Neural progenitor cell (in vitro differentiated cells): ENCODE results near the gene C17orf114.

Experiments used
- DNase-seq: peaks from one replicate; pipeline ENCODE4 v3.0.0-alpha.2; 2016; ENCODE audit warnings: low spot score
- H2AFZ ChIP-seq: fragments of 200-600 bp; sonication (generic); replicated peaks from 2 replicates; pipeline ENCODE4 v1.6.1; 2016; ENCODE audit warnings: antibody characterized with exemption
- H3F3A ChIP-seq: fragments of 200-600 bp; sonication (generic); 2 replicates; pipeline ENCODE4 v1.6.1; 2016; ENCODE audit warnings: antibody characterized with exemption, low read depth
- H3K27ac ChIP-seq: fragments of 200-600 bp; sonication (generic); 2 replicates; pipeline ENCODE4 v1.5.1; 2016; ENCODE audit warnings: mild to moderate bottlenecking
- H3K27me3 ChIP-seq: fragments of 200-600 bp; sonication (generic); 2 replicates; pipeline ENCODE4 v1.6.1; 2016; ENCODE audit warnings: mild to moderate bottlenecking, moderate library complexity
- H3K36me3 ChIP-seq: fragments of 200-600 bp; sonication (generic); 2 replicates; pipeline ENCODE4 v1.5.1; 2016
- H3K4me1 ChIP-seq: fragments of 200-600 bp; sonication (generic); 2 replicates; pipeline ENCODE4 v1.6.1; 2016; ENCODE audit warnings: mixed run types
- H3K4me2 ChIP-seq: fragments of 200-600 bp; sonication (generic); 2 replicates; pipeline ENCODE4 v1.6.1; 2016
- H3K4me3 ChIP-seq: fragments of 200-600 bp; sonication (generic); 2 replicates; pipeline ENCODE4 v1.5.1; 2016
- H3K79me2 ChIP-seq: fragments of 200-600 bp; sonication (generic); 2 replicates; pipeline ENCODE4 v1.6.1; 2016; ENCODE audit warnings: low read depth
- H3K9ac ChIP-seq: fragments of 200-600 bp; sonication (generic); 2 replicates; pipeline ENCODE4 v1.6.1; 2016
- H3K9me3 ChIP-seq: fragments of 200-600 bp; sonication (generic); 2 replicates; pipeline ENCODE4 v1.5.1; 2016; ENCODE audit warnings: low read depth
- H4K20me1 ChIP-seq: fragments of 200-600 bp; sonication (generic); 2 replicates; pipeline ENCODE4 v1.6.1; 2016; ENCODE audit warnings: low read depth
- H3K27ac Mint-ChIP-seq: 3 replicates; pipeline ENCODE4 v1.8.0; 2021; ENCODE audit warnings: mixed read lengths
- H3K27me3 Mint-ChIP-seq: 2 replicates; pipeline ENCODE4 v1.8.0; 2022; ENCODE audit warnings: low read depth, mild to moderate bottlenecking, inconsistent platforms, moderate library complexity, mixed read lengths; ENCODE audit not compliant: insufficient read depth
- H3K36me3 Mint-ChIP-seq: 3 replicates; pipeline ENCODE4 v1.8.0; 2021; ENCODE audit warnings: mixed read lengths
- H3K4me1 Mint-ChIP-seq: 3 replicates; pipeline ENCODE4 v1.8.0; 2021; ENCODE audit warnings: mixed read lengths
- H3K4me3 Mint-ChIP-seq: 3 replicates; pipeline ENCODE4 v1.8.0; 2021; ENCODE audit warnings: mild to moderate bottlenecking, moderate library complexity, mixed read lengths
- H3K9me3 Mint-ChIP-seq: 3 replicates; pipeline ENCODE4 v1.8.0; 2020; ENCODE audit warnings: mixed read lengths
- CTCF ChIP-seq: fragments of 200-600 bp; sonication (generic); IDR thresholded peaks from 2 replicates; pipeline ENCODE4 v1.5.1; 2017; ENCODE audit warnings: antibody characterized with exemption, mild to moderate bottlenecking
- EZH2 ChIP-seq: fragments of 200-600 bp; sonication (generic); IDR thresholded peaks from 2 replicates; pipeline ENCODE4 v1.6.1; 2017; ENCODE audit warnings: antibody characterized with exemption, mild to moderate bottlenecking, moderate library complexity
- EZH2phosphoT487 ChIP-seq: fragments of 200-600 bp; sonication (generic); IDR thresholded peaks from 2 replicates; pipeline ENCODE4 v1.6.1; 2017; ENCODE audit warnings: antibody characterized with exemption

Gene C17orf114

DNA sequence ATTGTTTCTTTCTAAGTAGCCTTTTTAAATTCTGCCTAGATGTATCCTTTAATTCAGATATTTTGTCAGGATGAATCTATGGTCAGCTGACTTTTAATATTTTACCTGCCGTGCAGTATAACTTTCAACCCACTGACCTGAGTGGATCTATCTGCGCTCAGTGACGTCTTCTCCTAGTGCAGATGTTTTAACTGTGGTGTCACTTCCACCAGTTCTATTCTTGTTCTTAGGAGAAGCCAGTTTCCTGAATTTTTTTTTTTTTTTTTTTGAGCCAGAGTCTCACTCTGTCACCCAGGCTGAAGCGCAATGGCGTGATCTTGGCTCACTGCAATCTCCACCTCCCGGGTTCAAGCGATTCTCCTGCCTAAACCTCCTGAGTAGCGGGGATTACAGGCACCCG lies 35.4 kb downstream of the C17orf114 start:
- Mint-ChIP-seq H3K4me3 (no peak overlapping the region), H3K36me3 (no peaks in the 10 kb centered on the region), H3K9me3 (no peaks in the 10 kb centered on the region), H3K27me3 (peaks cover 3% of the 10 kb centered on the region), H3K4me1 (no peaks in the 10 kb centered on the region), H3K27ac (no peak overlapping the region)
- Histone ChIP-seq H4K20me1 (no peaks in the 10 kb centered on the region), H3K27ac (no peak overlapping the region), H3K79me2 (no peaks in the 10 kb centered on the region), H3K36me3 (no peaks in the 10 kb centered on the region), H3K9ac (no peak overlapping the region), H3F3A (peaks cover 4% of the 10 kb centered on the region), H3K9me3 (no peaks in the 10 kb centered on the region), H3K4me2 (no peak overlapping the region), H3K4me3 (no peak overlapping the region), H3K27me3 (no peaks in the 10 kb centered on the region), H3K4me1 (no peaks in the 10 kb centered on the region), H2AFZ (no peak overlapping the region)
- TF ChIP-seq CTCF (no peak), EZH2phosphoT487 (no peak), EZH2 (no peak)
- no peak for DNase-seq

DNA sequence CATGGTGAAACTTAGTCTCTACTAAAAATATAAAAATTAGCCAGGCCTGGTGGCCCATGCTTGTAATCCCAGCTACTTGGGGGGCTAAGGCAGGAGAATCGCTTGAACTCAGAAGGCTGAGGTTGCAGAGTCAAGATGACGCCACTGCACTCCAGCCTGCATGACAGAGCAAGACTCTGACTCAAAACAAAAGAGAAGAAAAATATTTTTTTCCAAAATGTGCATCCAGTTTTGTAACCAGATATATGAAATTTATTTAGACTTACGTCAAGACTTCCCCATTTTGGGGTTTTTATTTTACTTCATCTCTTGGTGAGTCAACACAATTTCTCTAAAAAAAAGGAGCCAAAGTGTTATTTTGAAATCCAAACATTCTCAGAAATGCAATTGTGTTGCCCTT lies 35.9 kb downstream of the C17orf114 start:
- TF ChIP-seq EZH2 (no peak), CTCF (no peak), EZH2phosphoT487 (no peak)
- Mint-ChIP-seq H3K9me3 (no peaks in the 10 kb centered on the region), H3K36me3 (no peaks in the 10 kb centered on the region), H3K27me3 (peaks cover 3% of the 10 kb centered on the region), H3K27ac (no peak overlapping the region), H3K4me1 (no peaks in the 10 kb centered on the region), H3K4me3 (no peak overlapping the region)
- H3K79me2 ChIP-seq, result no peaks in the 10 kb centered on the region
- H2AFZ ChIP-seq, result no peak overlapping the region
- no peaks in the 10 kb centered on the region for H3K36me3 ChIP-seq
- no peak overlapping the region for H3K9ac ChIP-seq
- no peak overlapping the region for H3K4me3 ChIP-seq
- no peak for DNase-seq
- H3K27ac ChIP-seq, result no peak overlapping the region
- H3F3A ChIP-seq, result peaks cover 4% of the 10 kb centered on the region
- no peak overlapping the region for H3K4me2 ChIP-seq
- no peaks in the 10 kb centered on the region for H3K27me3 ChIP-seq
- no peaks in the 10 kb centered on the region for H4K20me1 ChIP-seq
- H3K4me1 ChIP-seq, result no peaks in the 10 kb centered on the region
- no peaks in the 10 kb centered on the region for H3K9me3 ChIP-seq

DNA sequence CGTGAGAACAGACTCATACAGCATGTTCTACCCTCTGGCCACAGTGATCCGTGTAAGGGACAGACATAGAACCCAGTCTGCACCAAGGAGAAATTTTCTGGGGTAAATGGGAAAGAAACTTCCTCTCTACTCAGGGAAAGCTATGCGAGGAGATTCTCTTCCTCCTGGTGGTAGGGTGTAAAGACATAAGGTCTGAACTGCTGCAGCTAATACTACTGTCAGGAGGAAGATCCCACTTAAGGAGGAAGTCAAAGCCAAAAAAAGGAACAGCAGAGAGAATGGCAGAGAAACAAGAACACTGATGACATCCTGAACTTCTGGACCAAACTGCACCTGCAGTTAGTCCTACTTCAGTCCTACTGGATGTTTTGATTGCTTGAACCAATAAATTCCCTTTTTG lies 37.5 kb downstream of the C17orf114 start:
- Mint-ChIP-seq H3K27me3 (peaks cover 3% of the 10 kb centered on the region), H3K27ac (no peak overlapping the region), H3K9me3 (no peaks in the 10 kb centered on the region), H3K4me1 (no peaks in the 10 kb centered on the region), H3K4me3 (no peak overlapping the region), H3K36me3 (no peaks in the 10 kb centered on the region)
- no peaks in the 10 kb centered on the region for H3K9me3 ChIP-seq
- no peak overlapping the region for H3K4me2 ChIP-seq
- H3K27me3 ChIP-seq, result no peaks in the 10 kb centered on the region
- DNase-seq, result no peak
- no peak overlapping the region for H3K9ac ChIP-seq
- H2AFZ ChIP-seq, result no peak overlapping the region
- H3K36me3 ChIP-seq, result no peaks in the 10 kb centered on the region
- H4K20me1 ChIP-seq, result no peaks in the 10 kb centered on the region
- peaks cover 4% of the 10 kb centered on the region for H3F3A ChIP-seq
- H3K27ac ChIP-seq, result no peak overlapping the region
- H3K4me3 ChIP-seq, result no peak overlapping the region
- no peak for TF ChIP-seq CTCF
- TF ChIP-seq EZH2, result no peak
- no peak for TF ChIP-seq EZH2phosphoT487
- no peaks in the 10 kb centered on the region for H3K79me2 ChIP-seq
- H3K4me1 ChIP-seq, result no peaks in the 10 kb centered on the region

GRCh38 chr17:4759776-4760236 lies 42.3 kb downstream of the C17orf114 start:
- H3K27ac Mint-ChIP-seq, result no peak overlapping the region
- no peak overlapping the region for H3K4me3 Mint-ChIP-seq
- Histone ChIP-seq H3K4me1 (no peaks in the 10 kb centered on the region), H3K27me3 (peaks cover 9% of the 10 kb centered on the region), H2AFZ (no peak overlapping the region), H3K27ac (no peak overlapping the region), H4K20me1 (no peaks in the 10 kb centered on the region), H3K36me3 (no peaks in the 10 kb centered on the region), H3K79me2 (no peaks in the 10 kb centered on the region), H3K9me3 (no peaks in the 10 kb centered on the region), H3K4me3 (no peak overlapping the region), H3K4me2 (no peak overlapping the region), H3F3A (peaks cover 4% of the 10 kb centered on the region), H3K9ac (no peak overlapping the region)
- no peaks in the 10 kb centered on the region for H3K36me3 Mint-ChIP-seq
- TF ChIP-seq CTCF (no peak), EZH2phosphoT487 (no peak), EZH2 (no peak)
- no peaks in the 10 kb centered on the region for H3K4me1 Mint-ChIP-seq
- H3K9me3 Mint-ChIP-seq, result no peaks in the 10 kb centered on the region
- no peak for DNase-seq
- H3K27me3 Mint-ChIP-seq, result peaks cover 7% of the 10 kb centered on the region
